Progenitor cell of endocrine pancreas (in vitro differentiated cells): ENCODE results near the gene TXNDC16. TPM values are rescaled to one million over a fixed set of nuclear protein-coding genes. Genes with fewer than 3 reads are reported as not detected.

Experiments
- DNase-seq: peaks from one replicate; pipeline ENCODE4 v3.0.0; 2021; ENCODE audit warnings: low spot score; ENCODE audit not compliant: unreplicated experiment
- H3K27ac Mint-ChIP-seq: 2 replicates; pipeline ENCODE4 v1.8.0; 2021; ENCODE audit warnings: mild to moderate bottlenecking, moderate library complexity, mixed read lengths
- H3K27me3 Mint-ChIP-seq: 2 replicates; pipeline ENCODE4 v1.8.0; 2021; ENCODE audit warnings: mixed read lengths
- H3K36me3 Mint-ChIP-seq: 2 replicates; pipeline ENCODE4 v1.8.0; 2022; ENCODE audit warnings: mixed read lengths; ENCODE audit not compliant: insufficient read depth
- H3K4me1 Mint-ChIP-seq: 2 replicates; pipeline ENCODE4 v1.8.0; 2021; ENCODE audit warnings: low read depth, mixed read lengths
- H3K4me3 Mint-ChIP-seq: 2 replicates; pipeline ENCODE4 v1.8.0; 2021; ENCODE audit warnings: low read depth, mild to moderate bottlenecking, moderate library complexity, mixed read lengths
- H3K9me3 Mint-ChIP-seq: 2 replicates; pipeline ENCODE4 v1.8.0; 2021; ENCODE audit warnings: low read depth, mixed read lengths
- total RNA-seq: library from RNA; stranded (reverse); gene quantifications from 2 replicates; pipeline ENCODE4 v1.2.1, GENCODE V29; 2021
- TF ChIP-seq, protein P1 (sequence below): fragments of 200-600 bp; sonication (generic); IDR thresholded peaks from one replicate; pipeline ENCODE4 v1.5.0; 2021; ENCODE audit warnings: antibody characterized with exemption, mild to moderate bottlenecking; ENCODE audit not compliant: unreplicated experiment

Gene TXNDC16
- total RNA-seq, 1 donor from 2014 or later = 18.9 TPM

DNA sequence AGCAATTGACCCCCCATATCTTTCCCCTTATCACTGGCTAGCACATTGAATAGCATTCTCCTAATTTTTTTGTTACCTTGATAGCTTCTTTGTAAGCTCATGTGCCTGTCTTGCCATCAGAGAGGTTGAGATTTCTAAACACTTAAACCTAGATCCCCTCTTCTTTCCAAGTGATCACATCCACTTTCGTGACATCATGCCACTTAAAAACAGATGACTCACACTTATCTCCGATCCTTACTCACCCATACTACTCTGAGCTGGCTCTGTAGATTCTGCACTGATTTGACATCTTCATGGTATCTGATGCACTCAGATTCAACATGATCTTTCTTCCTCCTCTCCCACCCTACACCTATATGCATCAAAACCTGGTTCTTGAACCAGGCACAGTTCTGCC is 10.8 kb upstream of the TXNDC16 start:
- Mint-ChIP-seq H3K27me3 (no peaks in the 10 kb centered on the region), H3K4me3 (no peak overlapping the region), H3K27ac (no peak overlapping the region), H3K4me1 (peaks cover 5% of the 10 kb centered on the region), H3K36me3 (peaks cover 15% of the 10 kb centered on the region), H3K9me3 (peaks cover 7% of the 10 kb centered on the region)
- TF ChIP-seq, protein P1, sequence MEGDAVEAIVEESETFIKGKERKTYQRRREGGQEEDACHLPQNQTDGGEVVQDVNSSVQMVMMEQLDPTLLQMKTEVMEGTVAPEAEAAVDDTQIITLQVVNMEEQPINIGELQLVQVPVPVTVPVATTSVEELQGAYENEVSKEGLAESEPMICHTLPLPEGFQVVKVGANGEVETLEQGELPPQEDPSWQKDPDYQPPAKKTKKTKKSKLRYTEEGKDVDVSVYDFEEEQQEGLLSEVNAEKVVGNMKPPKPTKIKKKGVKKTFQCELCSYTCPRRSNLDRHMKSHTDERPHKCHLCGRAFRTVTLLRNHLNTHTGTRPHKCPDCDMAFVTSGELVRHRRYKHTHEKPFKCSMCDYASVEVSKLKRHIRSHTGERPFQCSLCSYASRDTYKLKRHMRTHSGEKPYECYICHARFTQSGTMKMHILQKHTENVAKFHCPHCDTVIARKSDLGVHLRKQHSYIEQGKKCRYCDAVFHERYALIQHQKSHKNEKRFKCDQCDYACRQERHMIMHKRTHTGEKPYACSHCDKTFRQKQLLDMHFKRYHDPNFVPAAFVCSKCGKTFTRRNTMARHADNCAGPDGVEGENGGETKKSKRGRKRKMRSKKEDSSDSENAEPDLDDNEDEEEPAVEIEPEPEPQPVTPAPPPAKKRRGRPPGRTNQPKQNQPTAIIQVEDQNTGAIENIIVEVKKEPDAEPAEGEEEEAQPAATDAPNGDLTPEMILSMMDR = no peak
- DNase-seq = no peak

- H3K27me3 Mint-ChIP-seq = no peaks in the 10 kb centered on the region
Observed at GRCh38 chr14:52558688-52559087, 6.4 kb upstream of the TXNDC16 start.

GRCh38 chr14:52553671-52554575 is 1.6 kb upstream of the TXNDC16 start:
- TF ChIP-seq, protein P1 = no peak
- H3K27me3 Mint-ChIP-seq = no peaks in the 10 kb centered on the region
- H3K36me3 Mint-ChIP-seq = peaks cover 12% of the 10 kb centered on the region
- H3K9me3 Mint-ChIP-seq = peaks cover 8% of the 10 kb centered on the region
- DNase-seq = peak; percentile 39
- H3K4me3 Mint-ChIP-seq = peak overlapping the region; percentile 98
- H3K27ac Mint-ChIP-seq = peak overlapping the region; percentile 99
- peaks cover 21% of the 10 kb centered on the region for H3K4me1 Mint-ChIP-seq

More at GRCh38 chr14:52558688-52559087, 6.4 kb upstream of the TXNDC16 start:
- H3K36me3 Mint-ChIP-seq = peaks cover 18% of the 10 kb centered on the region
- no peak for DNase-seq
- no peak overlapping the region for H3K4me3 Mint-ChIP-seq
- H3K27ac Mint-ChIP-seq = no peak overlapping the region
- H3K4me1 Mint-ChIP-seq = peaks cover 11% of the 10 kb centered on the region
- TF ChIP-seq, protein P1 = no peak
- H3K9me3 Mint-ChIP-seq = peaks cover 11% of the 10 kb centered on the region

GRCh38 chr14:52553002-52553670 is 831 bp upstream of the TXNDC16 start:
- Mint-ChIP-seq H3K4me1 (peaks cover 21% of the 10 kb centered on the region), H3K4me3 (peak overlapping the region; percentile 98), H3K27me3 (no peaks in the 10 kb centered on the region), H3K36me3 (peaks cover 8% of the 10 kb centered on the region), H3K27ac (peak overlapping the region; percentile 99), H3K9me3 (peaks cover 4% of the 10 kb centered on the region)
- DNase-seq = peak; percentile 30
- TF ChIP-seq, protein P1 = no peak

DNA sequence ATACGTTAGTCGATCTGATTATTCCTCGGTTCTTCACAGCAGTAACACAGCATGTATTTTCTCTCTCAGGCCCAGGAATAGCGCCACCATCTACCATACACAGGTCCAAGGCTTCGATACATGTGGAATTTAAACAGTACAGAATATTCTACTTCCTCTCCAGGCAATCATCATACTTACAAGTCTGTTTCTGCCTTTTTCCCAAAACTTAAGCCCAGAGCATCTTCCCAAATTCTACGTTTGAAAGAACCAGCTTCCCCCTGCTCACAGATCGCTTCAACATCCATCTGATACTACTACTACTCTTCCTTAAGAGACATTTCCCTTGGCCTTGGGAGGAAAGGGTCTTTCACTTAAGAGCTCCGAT is 626 bp downstream of the TXNDC16 start:
- no peaks in the 10 kb centered on the region for H3K9me3 Mint-ChIP-seq

More for the DNA sequence above, 626 bp downstream of the TXNDC16 start:
- no peaks in the 10 kb centered on the region for H3K27me3 Mint-ChIP-seq
- peaks cover 33% of the 10 kb centered on the region for H3K4me1 Mint-ChIP-seq
- TF ChIP-seq, protein P1 = peak; percentile 34
- H3K27ac Mint-ChIP-seq = peak overlapping the region; percentile 93
- DNase-seq = no peak
- peaks cover 3% of the 10 kb centered on the region for H3K36me3 Mint-ChIP-seq
- H3K4me3 Mint-ChIP-seq = peak overlapping the region; percentile 77
